Adrenal gland (tissue), 12 donors: Measurements from ENCODE around the gene SAMD13. TPM values are rescaled to one million over a fixed set of nuclear protein-coding genes. Genes with fewer than 3 reads are reported as not detected.

Experiments
- DNase-seq, 7 donors: peaks; one replicate each; pipeline ENCODE4 v3.0.0-alpha.2; 2019 to 2020
- H3K27ac ChIP-seq, 5 donors: fragments of 200-600 bp; sonication (generic) in 4 of 5; 1 replicate in 3 of 5; 2 replicates in 2 of 5; pipeline versions ENCODE4 v1.5.1 to v1.8.0; 2016 to 2020; ENCODE audit warnings: mild to moderate bottlenecking in 1 of 5
- H3K27me3 ChIP-seq: fragments of 200-600 bp; 2 replicates; pipeline ENCODE4 v1.8.0; 2021
- H3K36me3 ChIP-seq, 2 donors: fragments of 200-600 bp; replicated peaks in 1 of 2; 1 replicate in 1 of 2; 2 replicates in 1 of 2; pipeline versions ENCODE4 v1.5.1 to v1.8.0; 2018 to 2022
- H3K4me1 ChIP-seq, 2 donors: fragments of 200-600 bp; replicated peaks in 1 of 2; 1 replicate in 1 of 2; 2 replicates in 1 of 2; pipeline versions ENCODE4 v1.5.1 to v1.8.0; 2018 to 2021
- H3K4me3 ChIP-seq, 4 donors: fragments of 200-600 bp; sonication (generic) in 3 of 4; one replicate each; pipeline ENCODE4 v1.5.1; 2016 to 2018
- H3K9me3 ChIP-seq, 3 donors: fragments of 200-600 bp; sonication (generic) in 1 of 3; replicated peaks in 1 of 3; 1 replicate in 2 of 3; 2 replicates in 1 of 3; pipeline versions ENCODE4 v1.5.1 to v1.8.0; 2016 to 2021
- CTCF ChIP-seq, 6 experiments: fragments of 450-650 bp in 4 of 6; fragments of 200-600 bp in 2 of 6; sonication (generic) in 1 of 6; IDR thresholded peaks; 1 replicate in 5 of 6; 2 replicates in 1 of 6; pipeline versions ENCODE4 v1.5.1 to v1.8.0; 2016 to 2021; ENCODE audit warnings: antibody characterized with exemption in 6 of 6, mild to moderate bottlenecking in 2 of 6, moderate library complexity in 1 of 6
- POLR2A ChIP-seq, 2 donors: fragments of 450-650 bp; IDR thresholded peaks; one replicate each; pipeline ENCODE4 v1.6.1; 2017; ENCODE audit warnings: antibody characterized with exemption in 2 of 2, mild to moderate bottlenecking in 2 of 2, moderate library complexity in 1 of 2
- WGBS, 4 donors: extraction: QIAGEN DNeasy Blood & Tissue Kit in 2 of 4; methylation state at CpG; one replicate each; pipeline versions ENCODE4 v1.1.5 to v1.1.7; 2013 to 2017; 5-methylcytosine and 5-hydroxymethylcytosine counted together
- intact Hi-C, 2 donors: fragments of 100-400 bp; cut with DNase I; formaldehyde crosslinking; loops; one replicate each; pipeline versions ENCODE4 v1.14.1 to v1.15.0; 2022 to 2023
- polyA plus RNA-seq, 3 donors: library from polyadenylated mRNA; stranded (reverse); fragments of 200-250 nt in 2 of 3; fragments of 350-450 nt in 1 of 3; fragmentation: Illumina TruSeq in 1 of 3; extraction: RNeasy Lipid Tissue Mini Kit (QIAGEN cat#74804) in 1 of 3; gene quantifications; one replicate each; pipeline ENCODE4 v1.2.3, GENCODE V29; 2013 to 2014
- total RNA-seq, 9 donors: library from RNA; depleted of rRNA in 4 of 9; stranded (reverse); fragments of >200 nt in 4 of 9; fragments of 120-200 nt in 1 of 9; fragmentation: NEBNext Ultra II Directional in 1 of 9; extraction: Animal tissue kit (Norgen Biotek cat#: 25700) in 1 of 9; gene quantifications; one replicate each; pipeline versions ENCODE4 v1.1.0 to v1.2.4, GENCODE V29; 2013 to 2023
- donor health status: healthy with polysubstance abuse.
- donor health status: Bipolar disorder and iron deficiency.
- donor health status: DM: yes; HTN: yes; CAD: no.
- donor health status: DM: no; HTN: no; CAD: no.
- donor health status: DM: no; HTN: no; CAD: no.
- donor health status: DM: yes; HTN: yes; CAD: no.

SAMD13 gene
- total and polyA plus RNA-seq, 12 donors, result 1.0 to 8.0 (median 3.4) TPM

- DNase-seq, result peak; percentile 61 to 80 (median 74)
- Histone ChIP-seq H3K4me3 (no peak overlapping the region), H3K9me3 (no peaks in the 10 kb centered on the region), H3K27ac (peak overlapping the region in 4 of 5 donors; percentile 8 to 73 (median 64)), H3K4me1 (peaks cover 13% of the 10 kb centered on the region in 2 donors), H3K27me3 (no peaks in the 10 kb centered on the region), H3K36me3 (no peaks in the 10 kb centered on the region)
- 7 to 38% (median 25%) methylated on average over 2 to 3 of the region's 3 CpGs for WGBS, 4 donors
- intact Hi-C loops, result no loop called here
- no peak for TF ChIP-seq CTCF (IDR thresholded peaks at IDR 0.05)
- TF ChIP-seq POLR2A (IDR thresholded peaks at IDR 0.05), result peak in 1 of 2 donors; percentile 43
These were observed 64.0 kb downstream of the SAMD13 start for GRCh38 chr1:84365225-84366221.

- no peaks in the 10 kb centered on the region for H3K27me3 ChIP-seq
- no peak for DNase-seq
- no peak for TF ChIP-seq POLR2A (IDR thresholded peaks at IDR 0.05)
- no peaks in the 10 kb centered on the region for H3K9me3 ChIP-seq
- peak overlapping the region in 1 of 5 donors; percentile 21 for H3K27ac ChIP-seq
- H3K4me1 ChIP-seq, result peaks cover 13 to 24% of the 10 kb centered on the region in 2 donors
- no peak overlapping the region for H3K4me3 ChIP-seq
- WGBS, 4 donors, result 79 to 95% (median 89%) methylated on average over 2 of the region's 2 CpGs
- H3K36me3 ChIP-seq, result no peaks in the 10 kb centered on the region
- intact Hi-C loops, result no loop called here
These were observed 65.3 kb downstream of the SAMD13 start for GRCh38 chr1:84366786-84367185.

GRCh38 chr1:84367219-84367618 is 65.7 kb downstream of the SAMD13 start:
- peaks cover 13 to 24% of the 10 kb centered on the region in 2 donors for H3K4me1 ChIP-seq
- H3K36me3 ChIP-seq, result no peaks in the 10 kb centered on the region
- intact Hi-C loops, result no loop called here
- H3K27ac ChIP-seq, result peak overlapping the region in 2 of 5 donors; percentile 21 to 24
- WGBS, 4 donors, result 32 to 50% (median 36%) methylated on average over 1 of the region's 1 CpG
- no peak for TF ChIP-seq POLR2A (IDR thresholded peaks at IDR 0.05)
- TF ChIP-seq CTCF (IDR thresholded peaks at IDR 0.05), result no peak
- no peak for DNase-seq
- no peaks in the 10 kb centered on the region for H3K27me3 ChIP-seq
- no peak overlapping the region for H3K4me3 ChIP-seq
- H3K9me3 ChIP-seq, result no peaks in the 10 kb centered on the region

- no peak for DNase-seq
- H3K27me3 ChIP-seq, result no peaks in the 10 kb centered on the region
- no peak overlapping the region for H3K27ac ChIP-seq
- H3K4me3 ChIP-seq, result no peak overlapping the region
- peaks cover 13 to 24% of the 10 kb centered on the region in 2 donors for H3K4me1 ChIP-seq
- intact Hi-C loops, result no loop called here
- 84 to 97% (median 96%) methylated on average over 5 of the region's 5 CpGs for WGBS, 4 donors
- H3K36me3 ChIP-seq, result no peaks in the 10 kb centered on the region
- TF ChIP-seq CTCF (IDR thresholded peaks at IDR 0.05), result no peak
- H3K9me3 ChIP-seq, result no peaks in the 10 kb centered on the region
These were observed 66.9 kb downstream of the SAMD13 start for GRCh38 chr1:84368441-84368840.
